GM23338 (cell line): ENCODE measurements around the gene IGDCC3.

Experiments used
- EZH2 ChIP-seq: fragments of 200-600 bp; sonication (generic); IDR thresholded peaks from one replicate; pipeline ENCODE4 v1.8.0; 2017; ENCODE audit warnings: antibody characterized with exemption, mild to moderate bottlenecking, low read depth; ENCODE audit not compliant: unreplicated experiment
- POLR2AphosphoS5 ChIP-seq: IDR thresholded peaks from 2 replicates; pipeline ENCODE4 v1.6.1; 2016; ENCODE audit warnings: antibody characterized with exemption, low read depth
- TF ChIP-seq, protein P1 (sequence below), 2 experiments: fragments of 200-600 bp in 1 of 2; sonication (generic) in 1 of 2; conservative IDR thresholded peaks; 2 replicates each; pipeline versions ENCODE4 v1.5.1 to v1.6.1; 2016 to 2017; ENCODE audit warnings: antibody characterized with exemption in 2 of 2, low read depth in 2 of 2, mild to moderate bottlenecking in 2 of 2, moderate library complexity in 1 of 2

DNA sequence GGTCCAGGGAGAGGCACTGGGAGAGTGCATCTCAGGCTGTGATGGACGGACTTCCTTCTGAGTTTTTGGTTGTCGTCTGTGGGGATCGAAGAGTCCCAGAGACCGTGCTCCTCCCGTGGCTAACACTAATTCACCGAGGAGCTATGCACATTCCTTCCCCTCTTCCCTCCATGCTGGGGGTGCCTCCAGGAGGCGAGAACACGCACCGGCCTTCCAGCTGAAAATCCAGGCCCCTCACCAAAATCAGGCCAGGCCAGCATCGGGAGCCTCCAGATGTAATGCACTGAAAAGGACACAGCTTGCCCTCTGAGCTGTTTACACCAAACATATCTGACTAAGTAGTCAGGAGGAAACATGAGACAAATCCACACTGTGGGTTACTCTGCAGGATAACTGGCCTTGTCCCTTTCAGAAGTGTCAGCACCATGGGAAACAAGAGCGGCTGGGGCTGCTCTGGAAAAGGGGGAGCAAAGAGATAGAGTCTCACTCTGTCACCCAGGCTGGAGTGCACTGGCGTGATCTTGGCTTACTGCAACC lies 67.9 kb downstream of the IGDCC3 start:
- TF ChIP-seq, protein P1, sequence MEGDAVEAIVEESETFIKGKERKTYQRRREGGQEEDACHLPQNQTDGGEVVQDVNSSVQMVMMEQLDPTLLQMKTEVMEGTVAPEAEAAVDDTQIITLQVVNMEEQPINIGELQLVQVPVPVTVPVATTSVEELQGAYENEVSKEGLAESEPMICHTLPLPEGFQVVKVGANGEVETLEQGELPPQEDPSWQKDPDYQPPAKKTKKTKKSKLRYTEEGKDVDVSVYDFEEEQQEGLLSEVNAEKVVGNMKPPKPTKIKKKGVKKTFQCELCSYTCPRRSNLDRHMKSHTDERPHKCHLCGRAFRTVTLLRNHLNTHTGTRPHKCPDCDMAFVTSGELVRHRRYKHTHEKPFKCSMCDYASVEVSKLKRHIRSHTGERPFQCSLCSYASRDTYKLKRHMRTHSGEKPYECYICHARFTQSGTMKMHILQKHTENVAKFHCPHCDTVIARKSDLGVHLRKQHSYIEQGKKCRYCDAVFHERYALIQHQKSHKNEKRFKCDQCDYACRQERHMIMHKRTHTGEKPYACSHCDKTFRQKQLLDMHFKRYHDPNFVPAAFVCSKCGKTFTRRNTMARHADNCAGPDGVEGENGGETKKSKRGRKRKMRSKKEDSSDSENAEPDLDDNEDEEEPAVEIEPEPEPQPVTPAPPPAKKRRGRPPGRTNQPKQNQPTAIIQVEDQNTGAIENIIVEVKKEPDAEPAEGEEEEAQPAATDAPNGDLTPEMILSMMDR (conservative IDR thresholded peaks at IDR 0.05; ENCODE audit: low read depth in 2 of 2): no peak
- no peak for TF ChIP-seq EZH2
- no peak for TF ChIP-seq POLR2AphosphoS5
